GM18909 (cell line): ENCODE measurements around the gene KMT2C.
A peak's percentile ranks its signal among the peaks of the same experiment; 100 is the strongest.

ENCODE experiments used
- ATAC-seq: cut with Tn5 transposase; IDR thresholded peaks from one replicate; pipeline ENCODE4 v1.9.1; 2021; ENCODE audit warnings: mild to moderate bottlenecking; ENCODE audit not compliant: unreplicated experiment, poor library complexity

The KMT2C gene

DNA sequence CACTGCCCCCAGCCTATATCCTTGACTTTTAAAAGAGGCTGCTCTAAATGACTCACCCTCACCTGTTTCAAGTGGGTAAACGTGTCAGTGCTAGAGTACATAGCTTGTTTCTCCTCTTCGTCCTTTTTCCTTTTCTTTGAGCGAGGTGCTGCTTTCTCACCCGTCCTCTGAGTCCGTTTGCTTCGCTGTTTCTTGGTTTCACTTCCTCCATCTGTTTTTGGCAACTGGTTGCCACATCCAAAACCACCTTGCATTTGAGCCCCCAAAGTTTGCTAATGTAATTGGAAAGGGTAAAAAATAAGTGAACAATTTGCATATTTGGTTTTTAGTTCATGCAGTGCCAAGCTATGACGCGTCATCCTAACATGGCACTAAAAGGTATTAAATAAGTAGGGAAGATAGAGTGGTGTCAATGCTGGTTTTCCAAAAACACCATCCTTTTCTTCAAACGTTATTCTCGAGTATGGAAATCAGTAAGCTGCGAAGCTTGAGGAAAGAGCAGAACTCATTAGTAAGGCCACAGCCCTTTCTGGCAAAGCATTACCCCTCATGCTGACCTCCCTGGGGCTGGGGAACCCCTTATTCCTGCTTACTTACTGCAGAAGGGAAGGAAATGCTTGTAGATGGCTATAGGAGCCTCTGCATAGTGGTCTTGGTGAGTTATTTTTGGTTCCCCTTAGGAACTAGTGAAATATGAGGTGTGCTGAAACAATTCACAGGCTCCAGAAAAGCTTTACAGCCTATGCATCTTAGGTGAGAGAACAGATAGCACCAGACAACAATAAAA, 276.8 kb downstream of the KMT2C start:
- ATAC-seq, result peak; percentile 93

DNA sequence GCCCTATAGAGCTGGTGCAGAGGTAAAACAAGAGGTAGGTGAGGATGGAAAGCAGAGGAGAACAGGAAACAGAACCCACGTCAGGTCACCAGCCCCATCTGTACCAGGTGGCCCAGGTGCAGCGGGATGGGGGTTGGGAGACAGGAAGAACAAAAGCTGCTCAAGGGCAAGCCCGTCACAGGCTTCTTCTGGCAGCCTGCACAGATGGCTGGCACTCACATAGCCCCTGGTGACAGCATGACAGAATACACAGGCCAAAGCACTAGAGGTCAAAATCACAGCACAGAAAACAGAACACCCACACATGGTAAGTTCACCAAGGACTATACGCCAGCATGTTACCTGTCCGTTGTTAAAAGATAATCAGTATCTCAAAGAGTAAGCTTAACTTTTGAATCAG, 283.5 kb downstream of the KMT2C start:
- ATAC-seq, result no peak

DNA sequence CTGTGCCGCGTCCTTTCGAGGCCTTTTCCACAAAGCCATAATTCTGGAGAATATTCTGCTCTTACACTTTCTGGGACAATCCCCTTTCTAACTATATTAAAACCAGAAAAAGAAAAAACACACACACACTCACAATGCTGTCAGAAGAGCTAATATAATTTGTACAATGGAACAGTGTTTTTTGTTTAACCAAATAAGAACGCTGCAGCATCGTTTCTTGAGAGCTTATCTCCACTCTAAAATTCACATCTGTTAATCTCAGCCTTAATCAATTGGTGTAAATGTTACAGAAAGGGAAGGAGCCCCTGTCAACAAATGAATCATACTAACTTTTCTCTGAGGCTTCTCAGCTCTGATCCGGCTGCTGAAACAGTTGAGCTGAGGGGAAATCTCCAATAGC, 286.4 kb downstream of the KMT2C start:
- ATAC-seq, result no peak

DNA sequence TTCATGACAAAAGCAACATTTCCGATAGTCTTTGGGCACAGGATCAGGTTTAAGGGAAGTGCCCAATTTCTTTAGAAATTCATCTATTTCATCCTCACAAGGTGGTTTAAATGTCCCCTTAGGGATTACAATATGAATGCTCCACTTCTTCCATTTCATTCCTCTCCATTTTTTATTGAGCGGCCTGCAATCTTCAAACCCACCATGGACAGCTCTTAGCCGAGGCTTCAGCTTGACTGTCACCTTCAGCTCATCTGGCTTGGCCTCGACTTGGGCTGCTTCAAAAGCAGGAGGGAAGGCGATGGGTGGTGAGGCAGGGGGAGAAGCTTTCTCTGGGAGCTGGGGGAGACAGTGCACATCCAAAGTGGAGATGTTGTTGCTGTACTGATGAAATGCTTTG, 287.1 kb downstream of the KMT2C start:
- ATAC-seq, result no peak

DNA sequence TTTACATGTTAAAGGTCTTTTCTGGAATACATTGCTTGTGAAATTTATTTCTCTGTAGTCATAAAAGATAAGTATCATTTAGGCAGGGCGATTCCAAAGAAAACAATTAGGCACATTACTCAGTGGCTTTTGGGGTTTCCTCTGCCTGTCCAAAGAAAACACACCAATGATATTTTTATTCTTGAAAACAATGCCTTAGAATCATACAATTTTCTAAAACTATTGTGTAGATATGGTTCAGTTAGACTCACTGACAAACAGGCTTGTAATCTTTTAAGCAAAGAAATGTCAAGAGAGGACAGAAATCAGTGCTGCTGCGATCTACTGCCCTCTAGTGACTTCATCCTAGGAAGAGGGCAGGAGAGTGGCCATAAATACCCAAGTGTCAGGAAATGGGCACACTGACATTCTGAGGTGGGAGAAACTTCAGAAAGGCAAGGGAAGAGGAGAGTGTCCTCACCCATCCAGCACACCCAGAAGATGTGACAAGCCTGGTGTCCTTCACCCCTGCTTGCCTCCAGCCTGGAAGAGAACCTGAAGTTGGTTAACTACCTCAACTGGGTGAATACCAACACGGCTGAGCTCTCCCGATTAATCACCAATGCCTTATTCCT, 289.8 kb downstream of the KMT2C start:
- no peak for ATAC-seq

DNA sequence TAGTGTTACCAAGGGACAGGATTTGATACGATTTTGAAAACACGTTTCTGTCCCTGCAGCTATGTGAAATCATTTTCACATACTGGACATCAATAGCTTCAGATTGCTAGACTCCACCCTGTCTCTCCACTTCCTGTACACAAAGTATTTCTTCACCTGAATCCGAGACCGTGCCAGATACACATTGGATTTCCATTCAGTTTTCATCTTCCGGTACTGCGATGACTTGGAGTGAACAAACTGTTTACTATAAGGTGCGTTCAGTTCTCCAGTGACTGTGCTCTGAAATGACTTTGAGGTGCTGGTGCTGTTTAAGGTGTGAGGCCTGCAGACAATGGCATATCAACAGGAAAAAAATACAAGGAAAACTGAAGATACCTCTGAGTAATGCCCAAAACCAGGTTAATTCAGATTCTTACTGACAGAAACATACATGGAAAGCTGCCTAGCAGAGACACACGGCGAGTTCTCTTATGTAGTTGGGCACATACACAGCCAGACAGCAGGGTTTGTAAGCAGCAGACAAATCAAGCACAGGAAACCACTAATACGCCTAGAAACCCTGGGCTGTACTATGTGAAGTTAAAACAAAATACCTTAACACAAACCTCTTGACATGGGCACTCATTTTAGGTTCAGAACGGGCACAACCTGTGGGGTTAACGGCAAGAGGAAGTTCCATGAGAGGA, 291.1 kb downstream of the KMT2C start:
- no peak for ATAC-seq

DNA sequence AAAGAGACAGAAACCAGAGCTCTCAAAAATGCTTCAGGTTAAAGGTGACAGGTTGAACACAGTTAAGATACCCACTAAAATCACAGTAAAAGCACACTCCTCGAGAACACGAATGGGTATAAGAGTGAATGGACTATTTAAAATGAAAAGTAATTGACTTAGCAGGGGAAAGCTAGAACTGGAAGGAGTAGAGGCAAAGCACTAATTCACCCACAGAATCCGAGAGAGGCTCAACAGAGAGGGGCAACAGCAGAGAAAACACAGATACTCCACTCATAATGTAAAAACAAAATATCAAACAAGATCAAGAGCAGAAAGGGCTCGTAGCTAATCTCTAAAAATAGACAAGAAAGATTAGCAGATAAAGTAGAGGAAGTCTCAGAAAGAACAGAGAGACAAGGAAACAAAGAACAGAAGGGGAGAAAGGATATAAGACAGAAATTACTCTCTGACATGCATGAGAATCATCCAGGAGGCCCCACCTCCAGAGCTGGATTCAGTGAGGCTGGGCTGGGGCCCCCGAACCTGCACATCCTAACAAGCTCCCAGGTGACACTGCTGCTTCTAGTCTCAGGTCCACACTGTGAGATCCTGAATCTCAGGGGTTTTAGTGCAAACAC, 292.7 kb downstream of the KMT2C start:
- no peak for ATAC-seq

DNA sequence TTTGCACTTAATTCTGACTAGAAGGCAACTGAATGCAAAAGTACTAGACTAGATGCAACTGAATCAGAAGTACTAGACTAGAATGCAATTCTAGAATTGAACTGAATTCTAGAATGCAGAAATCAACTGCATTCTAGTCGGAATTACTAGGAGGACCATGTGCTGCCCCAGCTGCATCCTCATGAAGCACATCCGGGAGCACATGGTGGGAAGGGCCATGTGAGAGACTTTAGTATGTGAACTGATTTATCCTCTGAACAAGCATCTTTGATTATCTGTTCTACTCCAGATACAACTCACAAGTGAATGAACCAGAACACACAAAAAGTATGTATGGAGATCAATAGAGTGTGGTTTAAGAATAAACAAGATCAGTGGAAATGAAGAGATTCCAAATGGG, 295.2 kb downstream of the KMT2C start:
- ATAC-seq, result no peak

DNA sequence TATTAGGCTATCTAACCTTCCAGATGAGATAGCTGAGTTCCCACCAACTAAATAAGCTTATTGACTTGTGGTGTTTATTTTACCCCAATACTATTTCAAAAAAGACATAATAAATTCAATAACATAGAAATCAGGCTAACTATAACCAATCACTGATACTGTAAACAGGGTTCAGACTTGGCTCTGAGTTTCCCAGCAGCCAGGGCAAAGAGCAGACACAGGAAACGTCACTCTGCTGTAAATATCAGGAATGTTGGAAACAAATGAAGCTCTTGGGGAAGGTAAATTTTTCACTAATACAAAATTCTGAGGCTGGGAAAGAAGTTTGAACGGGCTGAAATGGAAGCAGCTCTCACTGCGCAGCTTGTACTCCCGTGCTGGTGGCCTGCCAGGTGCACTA, 295.7 kb downstream of the KMT2C start:
- no peak for ATAC-seq

DNA sequence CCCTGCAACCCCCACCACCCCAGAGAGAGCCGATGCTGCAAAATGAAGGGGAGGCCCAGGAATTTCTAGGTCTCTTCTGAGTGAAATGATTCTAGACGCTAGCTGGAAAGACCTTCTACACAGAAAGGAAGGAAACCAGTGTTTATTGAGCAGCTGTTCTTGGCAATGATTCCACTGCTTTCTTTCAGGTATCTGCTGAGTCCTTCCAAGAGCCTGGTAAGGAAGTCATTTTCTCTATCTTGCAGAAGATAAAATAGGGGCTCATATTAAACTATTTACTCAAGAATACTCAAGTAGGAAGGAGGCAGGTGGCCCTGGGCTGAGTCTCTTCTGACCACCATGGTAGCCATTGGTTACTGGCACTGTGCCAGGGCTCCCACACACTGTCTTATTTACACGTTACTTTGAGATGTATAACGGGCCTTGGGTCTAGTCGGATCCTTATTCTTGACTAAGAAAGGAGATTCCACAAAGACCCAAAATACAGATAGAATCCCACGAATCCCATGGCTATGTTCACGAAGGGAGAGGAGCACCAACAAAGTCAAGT, 298.3 kb downstream of the KMT2C start:
- ATAC-seq, result no peak

DNA sequence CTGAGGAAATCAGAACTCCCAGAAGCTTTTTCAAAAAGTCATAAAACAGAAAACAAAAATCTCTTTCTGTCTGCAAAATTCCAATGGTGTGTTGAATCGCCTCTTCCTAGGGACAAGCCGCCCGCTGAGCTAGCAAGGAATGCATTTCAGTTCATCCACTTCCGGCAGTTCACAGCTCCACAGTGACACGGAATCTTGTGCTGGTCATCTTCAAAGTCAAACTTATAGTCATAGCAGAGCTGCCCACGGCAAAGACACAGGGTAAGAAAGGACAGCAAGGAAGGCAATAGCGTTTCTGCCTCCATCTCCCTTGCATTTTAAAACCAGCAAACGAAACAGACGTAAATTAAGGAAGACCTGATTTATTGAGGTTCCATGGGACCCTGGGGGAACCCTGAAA, 299.1 kb downstream of the KMT2C start:
- no peak for ATAC-seq

DNA sequence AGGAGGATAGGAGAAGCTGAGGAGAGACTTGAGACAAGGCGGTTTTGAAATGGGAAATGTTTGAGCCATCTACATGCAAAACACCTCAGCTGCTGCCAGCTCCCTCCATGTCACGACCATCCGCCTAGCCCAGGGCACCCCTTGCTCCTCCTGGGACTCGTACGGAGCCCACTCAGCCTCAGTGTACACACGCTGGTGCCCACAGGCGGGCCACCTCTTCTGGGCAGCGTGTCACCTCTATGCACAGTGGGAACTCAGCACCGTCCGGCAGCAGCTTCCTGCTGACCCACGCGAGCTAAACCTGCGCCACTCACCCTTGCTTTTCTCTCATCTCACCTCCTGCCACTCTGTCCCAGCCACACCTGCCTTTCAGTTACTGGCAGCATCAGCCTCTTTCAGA, 302.0 kb downstream of the KMT2C start:
- no peak for ATAC-seq

DNA sequence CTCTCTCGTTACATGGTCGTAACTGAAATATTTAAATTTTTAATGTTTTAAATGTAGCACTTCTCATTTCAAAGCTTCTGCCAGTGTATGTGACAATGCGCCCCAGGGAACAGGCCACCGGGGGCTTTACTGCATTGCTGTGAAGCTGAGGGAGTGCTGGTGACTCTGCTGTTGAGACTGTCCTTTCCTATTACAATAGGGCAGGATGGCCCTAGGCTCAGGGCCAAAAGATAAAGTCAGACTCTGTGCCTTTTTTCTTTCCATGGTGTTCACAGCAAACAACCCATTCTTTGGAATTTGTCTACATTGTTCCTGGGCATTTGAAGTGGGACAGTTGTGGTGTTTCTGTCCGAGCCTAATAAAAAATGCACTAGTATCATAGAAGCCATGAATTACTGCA, 303.0 kb downstream of the KMT2C start:
- no peak for ATAC-seq

DNA sequence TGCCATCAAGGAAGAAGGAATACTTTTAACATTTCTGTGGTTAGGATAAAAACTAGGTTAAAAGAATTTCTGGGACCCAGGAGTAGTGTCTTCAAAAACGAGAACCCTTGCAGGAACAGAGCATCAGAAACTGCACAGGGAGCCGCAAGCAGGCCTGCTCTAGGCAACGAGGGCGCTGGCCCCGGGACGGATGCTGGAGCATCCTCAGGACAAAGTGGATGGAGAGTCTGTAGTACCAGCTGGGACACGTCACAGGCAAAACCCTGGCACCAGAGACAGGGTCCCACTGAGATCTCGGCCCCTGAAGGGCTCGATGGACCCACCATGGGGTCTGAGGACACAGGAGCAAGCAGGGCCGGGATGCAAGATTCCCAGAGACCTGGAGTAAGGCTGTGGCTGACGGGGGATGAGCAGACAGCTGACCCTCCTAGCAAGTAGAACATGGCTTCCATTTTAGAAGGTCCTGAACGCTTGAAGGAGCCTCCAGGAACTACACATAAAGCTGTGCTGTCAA, 303.8 kb downstream of the KMT2C start:
- ATAC-seq, result no peak

DNA sequence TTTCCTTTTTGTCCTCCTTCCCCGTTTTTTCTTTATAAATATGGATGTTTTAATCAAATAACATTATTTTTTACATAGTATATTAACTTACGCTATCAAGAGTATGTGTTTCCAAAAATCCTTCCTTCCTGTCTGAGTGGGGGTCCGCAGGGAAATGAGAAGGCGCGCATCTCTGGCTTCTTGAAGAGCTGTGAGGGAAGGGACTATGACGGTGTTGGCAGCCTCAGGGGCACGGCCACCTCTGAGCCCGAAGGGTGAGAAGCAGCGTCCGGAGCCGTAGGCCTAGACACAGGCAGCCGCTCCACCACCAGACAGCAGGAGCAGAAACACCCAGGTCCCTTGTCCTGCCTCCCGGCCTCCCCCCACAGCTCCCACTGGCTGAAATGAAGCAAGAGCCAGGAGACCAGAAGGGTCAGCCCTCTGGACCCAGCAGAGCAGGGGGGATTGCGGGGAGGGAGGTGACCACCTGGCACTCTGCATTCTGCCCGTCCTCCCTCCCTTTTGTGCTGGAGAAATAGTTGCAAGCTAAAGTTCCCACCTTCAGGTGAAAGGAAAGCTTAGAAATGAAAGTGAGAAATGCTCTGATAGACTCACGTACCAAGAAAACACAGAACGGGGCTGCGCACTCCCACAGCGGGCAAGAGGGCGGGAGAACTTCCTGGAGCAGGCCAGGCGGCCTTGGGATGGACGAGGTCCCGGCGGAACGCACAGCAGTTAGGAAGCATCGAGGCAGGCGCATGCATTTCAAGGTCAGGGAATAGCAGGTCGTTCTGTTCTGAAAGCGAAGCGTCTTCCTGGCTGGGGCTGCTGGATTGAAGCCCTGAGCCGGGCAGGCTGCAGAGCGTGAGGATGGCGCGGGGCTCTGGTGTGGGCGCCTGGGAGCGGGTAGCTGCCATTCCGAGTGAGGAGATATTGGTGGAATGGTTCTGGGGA, 304.9 kb downstream of the KMT2C start:
- ATAC-seq, result no peak

DNA sequence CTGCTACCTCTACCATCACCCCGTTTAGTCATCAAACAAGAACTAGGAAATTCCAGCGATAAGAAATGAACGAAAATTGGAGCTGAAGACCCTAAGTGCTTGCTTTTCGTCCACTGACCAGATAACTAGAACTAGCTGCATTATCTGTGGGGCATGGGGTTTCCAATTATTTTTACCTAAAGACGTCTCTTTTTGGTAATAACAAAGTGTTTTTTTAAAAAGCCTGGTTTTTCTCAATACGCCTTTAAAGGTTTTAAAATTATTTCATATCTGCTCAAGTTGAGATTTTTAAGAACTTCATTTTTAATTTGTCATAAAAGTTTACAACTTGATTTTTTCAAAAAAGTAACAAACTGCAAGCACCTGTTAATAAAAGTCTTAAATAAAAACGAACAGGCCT, 306.1 kb downstream of the KMT2C start:
- ATAC-seq, result no peak

DNA sequence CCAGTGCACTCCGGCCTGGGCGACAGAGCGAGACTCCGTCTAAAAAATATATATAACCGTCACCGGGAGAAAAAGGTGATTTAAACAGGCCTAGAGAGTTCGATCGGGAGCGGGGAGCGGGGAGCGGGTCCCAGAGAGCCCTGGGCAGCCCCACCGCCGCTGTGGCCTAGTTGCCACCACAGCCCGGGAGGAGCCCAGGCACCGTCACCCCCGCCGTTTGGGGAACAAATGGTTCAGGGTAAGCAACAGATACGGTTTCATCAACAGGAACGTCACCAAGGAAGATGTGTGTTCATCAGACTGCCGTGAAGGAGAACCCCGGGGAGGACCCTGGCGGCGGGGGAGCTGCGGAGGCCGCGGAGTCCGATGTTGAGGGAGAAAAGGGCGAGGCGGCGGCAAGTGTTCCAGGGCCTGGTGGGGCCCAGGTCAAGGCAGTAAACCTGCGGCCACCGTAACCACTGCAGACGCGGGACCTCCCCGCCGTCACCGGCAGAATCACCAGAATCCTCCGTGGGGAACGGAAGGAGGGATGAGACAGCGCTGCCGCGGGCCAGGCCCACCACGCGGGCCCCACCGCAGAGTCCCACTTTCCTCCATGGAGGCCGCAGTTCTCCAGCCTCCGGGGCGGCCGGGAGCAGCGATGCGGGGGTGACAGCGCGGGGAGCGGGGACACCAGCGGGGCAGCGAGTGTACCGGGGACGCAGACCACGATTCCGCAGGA, 306.9 kb downstream of the KMT2C start:
- no peak for ATAC-seq

DNA sequence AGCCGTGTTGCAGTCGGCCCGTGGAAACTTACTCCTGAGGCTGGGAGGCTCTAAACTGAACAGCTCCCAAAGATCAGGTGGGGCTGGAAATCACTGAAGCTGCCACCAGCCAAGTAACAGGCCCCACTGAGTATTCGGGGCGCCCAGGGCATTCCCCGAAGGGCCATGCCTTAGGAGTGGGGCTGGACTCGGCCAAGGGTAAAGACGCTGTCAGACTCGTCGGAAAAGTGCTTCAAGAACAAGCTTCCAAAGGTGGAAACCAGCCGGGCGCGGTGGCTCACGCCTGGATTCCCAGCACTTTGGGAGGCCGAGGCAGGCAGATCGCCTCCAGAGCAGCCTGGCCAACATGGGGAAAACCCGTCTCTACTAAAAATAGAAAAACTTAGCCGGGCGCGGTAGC, 307.6 kb downstream of the KMT2C start:
- no peak for ATAC-seq

DNA sequence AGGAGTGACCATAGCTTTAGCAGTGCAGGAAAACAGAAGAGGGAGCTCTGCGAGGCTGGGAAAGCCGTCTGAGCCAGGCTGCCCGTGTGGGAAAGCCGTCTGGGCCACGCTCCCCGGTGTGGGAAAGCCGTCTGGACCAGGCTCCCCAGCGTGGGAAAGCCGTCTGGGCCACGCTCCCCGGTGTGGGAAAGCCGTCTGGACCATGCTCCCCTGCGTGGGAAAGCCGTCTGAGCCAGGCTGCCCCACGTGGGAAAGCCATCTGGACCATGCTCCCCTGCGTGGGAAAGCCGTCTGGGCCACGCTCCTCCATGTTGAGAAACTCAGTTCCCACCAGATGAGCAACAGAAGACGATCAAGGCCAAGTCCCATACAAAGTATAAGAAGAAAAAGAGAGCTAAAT, 308.6 kb downstream of the KMT2C start:
- no peak for ATAC-seq
